ENCODE data around the gene SOX6.
"Not testable (repeated sequence)": the region's sequence is repeated elsewhere in the genome, so short reads cannot be mapped to it uniquely, and the experiment has no call there.

Gene SOX6

GRCh38 chr11:16070573-16070972 is 285.8 kb downstream of the SOX6 start:
- no peak overlapping the region for H3K4me3 ChIP-seq (ENCODE audit: low read length)
- DNase-seq (ENCODE audit: low read depth), result no peak
- TF ChIP-seq CTCF (conservative IDR thresholded peaks at IDR 0.05; ENCODE audit: low read length), result no peak

GRCh38 chr11:16067268-16067667 is 289.1 kb downstream of the SOX6 start:
- DNase-seq (ENCODE audit: low read depth); H3K4me3 ChIP-seq (ENCODE audit: low read length): not testable (repeated sequence)

- DNase-seq (ENCODE audit: low read depth), result no peak
- TF ChIP-seq CTCF (conservative IDR thresholded peaks at IDR 0.05; ENCODE audit: low read length), result no peak
- H3K4me3 ChIP-seq (ENCODE audit: low read length), result no peak overlapping the region
Measured at GRCh38 chr11:16059332-16059731, 297.0 kb downstream of the SOX6 start.

- no peak for DNase-seq (ENCODE audit: low read depth)
- no peak overlapping the region for H3K4me3 ChIP-seq (ENCODE audit: low read length)
- no peak for TF ChIP-seq CTCF (conservative IDR thresholded peaks at IDR 0.05; ENCODE audit: low read length)
Measured at GRCh38 chr11:16058671-16059070, 297.7 kb downstream of the SOX6 start.

GRCh38 chr11:16052750-16053149 is 303.6 kb downstream of the SOX6 start:
- DNase-seq (ENCODE audit: low read depth), result no peak
- H3K4me3 ChIP-seq (ENCODE audit: low read length), result no peak overlapping the region
- TF ChIP-seq CTCF (conservative IDR thresholded peaks at IDR 0.05; ENCODE audit: low read length), result no peak

- H3K4me3 ChIP-seq (ENCODE audit: low read length), result no peak overlapping the region
- DNase-seq (ENCODE audit: low read depth), result no peak
- TF ChIP-seq CTCF (conservative IDR thresholded peaks at IDR 0.05; ENCODE audit: low read length), result no peak
Measured at GRCh38 chr11:16049611-16050010, 306.7 kb downstream of the SOX6 start.

- H3K4me3 ChIP-seq (ENCODE audit: low read length), result no peak overlapping the region
- DNase-seq (ENCODE audit: low read depth), result no peak
- no peak for TF ChIP-seq CTCF (conservative IDR thresholded peaks at IDR 0.05; ENCODE audit: low read length)
Measured at GRCh38 chr11:16047073-16047472, 309.3 kb downstream of the SOX6 start.

GRCh38 chr11:16043617-16044016 is 312.7 kb downstream of the SOX6 start:
- no peak overlapping the region for H3K4me3 ChIP-seq (ENCODE audit: low read length)
- DNase-seq (ENCODE audit: low read depth), result no peak
- TF ChIP-seq CTCF (conservative IDR thresholded peaks at IDR 0.05; ENCODE audit: low read length), result no peak
